Trophoblast cell (in vitro differentiated cells and primary cell): ENCODE measurements around the gene SPACA6.
A peak's percentile ranks its signal among the peaks of the same experiment; 100 is the strongest.

Experiments
- DNase-seq, 2 donors: peaks; one replicate each; pipeline ENCODE4 v3.0.0-alpha.2; 2016
- H2AFZ ChIP-seq: 2 replicates; pipeline ENCODE4 v1.6.1; 2013; ENCODE audit warnings: low read length, moderate library complexity, mild to moderate bottlenecking; ENCODE audit not compliant: insufficient read depth, poor library complexity
- H2AK5ac ChIP-seq: 2 replicates; pipeline ENCODE4 v1.6.1; 2013; ENCODE audit warnings: mild to moderate bottlenecking, low read length
- H2BK120ac ChIP-seq: 2 replicates; pipeline ENCODE4 v1.6.1; 2013; ENCODE audit warnings: low read length, mild to moderate bottlenecking, moderate library complexity; ENCODE audit not compliant: insufficient read depth, poor library complexity
- H2BK12ac ChIP-seq: 2 replicates; pipeline ENCODE4 v1.6.1; 2013; ENCODE audit warnings: mild to moderate bottlenecking, low read length, moderate library complexity
- H2BK5ac ChIP-seq: 2 replicates; pipeline ENCODE4 v1.6.1; 2013; ENCODE audit warnings: low read length, low read depth, moderate library complexity, mild to moderate bottlenecking; ENCODE audit not compliant: poor library complexity
- H3K14ac ChIP-seq: 2 replicates; pipeline ENCODE4 v1.6.1; 2013; ENCODE audit warnings: mild to moderate bottlenecking, low read length
- H3K18ac ChIP-seq: 2 replicates; pipeline ENCODE4 v1.6.1; 2013; ENCODE audit warnings: mild to moderate bottlenecking, low read length
- H3K23ac ChIP-seq: 2 replicates; pipeline ENCODE4 v1.6.1; 2013; ENCODE audit warnings: low read length
- H3K27ac ChIP-seq: 2 replicates; pipeline ENCODE4 v1.5.1; 2013; ENCODE audit warnings: low read depth, mild to moderate bottlenecking, inconsistent platforms, low read length, moderate library complexity
- H3K27me3 ChIP-seq: 2 replicates; pipeline ENCODE4 v1.6.1; 2013; ENCODE audit warnings: inconsistent platforms, mild to moderate bottlenecking, low read length, moderate library complexity; ENCODE audit not compliant: insufficient read depth
- H3K36me3 ChIP-seq, 2 experiments: 1 replicate in 1 of 2; 2 replicates in 1 of 2; pipeline ENCODE4 v1.6.1; 2013; ENCODE audit warnings: low read length in 2 of 2, mild to moderate bottlenecking in 2 of 2, moderate library complexity in 1 of 2; ENCODE audit not compliant: insufficient read depth in 2 of 2, control insufficient read depth in 1 of 2
- H3K4ac ChIP-seq: 2 replicates; pipeline ENCODE4 v1.6.1; 2013; ENCODE audit warnings: low read depth, mild to moderate bottlenecking, low read length, moderate library complexity
- H3K4me1 ChIP-seq, 2 experiments: 1 replicate in 1 of 2; 2 replicates in 1 of 2; pipeline ENCODE4 v1.6.1; 2013; ENCODE audit warnings: low read length in 2 of 2, mild to moderate bottlenecking in 2 of 2, moderate library complexity in 1 of 2; ENCODE audit not compliant: insufficient read depth in 2 of 2, control insufficient read depth in 1 of 2
- H3K4me2 ChIP-seq: 2 replicates; pipeline ENCODE4 v1.6.1; 2013; ENCODE audit warnings: inconsistent platforms, mild to moderate bottlenecking, low read length, moderate library complexity
- H3K4me3 ChIP-seq: 2 replicates; pipeline ENCODE4 v1.5.1; 2013; ENCODE audit warnings: mild to moderate bottlenecking, low read depth, low read length, inconsistent platforms
- H3K79me1 ChIP-seq: one replicate; pipeline ENCODE4 v1.6.1; 2013; ENCODE audit warnings: low read length
- H3K79me2 ChIP-seq: 2 replicates; pipeline ENCODE4 v1.6.1; 2013; ENCODE audit warnings: low read length, mild to moderate bottlenecking; ENCODE audit not compliant: control insufficient read depth, insufficient read depth, poor library complexity
- H3K9ac ChIP-seq: 2 replicates; pipeline ENCODE4 v1.6.1; 2013; ENCODE audit warnings: mild to moderate bottlenecking, low read length
- H3K9me3 ChIP-seq: 2 replicates; pipeline ENCODE4 v1.6.1; 2013; ENCODE audit warnings: low read depth, mild to moderate bottlenecking, control low read depth, inconsistent platforms, low read length; ENCODE audit not compliant: insufficient read depth
- H4K12ac ChIP-seq: 2 replicates; pipeline ENCODE4 v1.6.1; 2013; ENCODE audit warnings: low read depth, mild to moderate bottlenecking, low read length, moderate library complexity
- H4K8ac ChIP-seq: 2 replicates; pipeline ENCODE4 v1.6.1; 2013; ENCODE audit warnings: low read depth, mild to moderate bottlenecking, low read length, moderate library complexity
- H4K91ac ChIP-seq: one replicate; pipeline ENCODE4 v1.6.1; 2013; ENCODE audit warnings: low read depth, mild to moderate bottlenecking, low read length, moderate library complexity
- WGBS: extraction: QIAGEN DNeasy Blood & Tissue Kit; methylation state at CpG from one replicate; pipeline ENCODE4 v1.1.7; 2013; ENCODE audit warnings: missing lambda C conversion rate; ENCODE audit not compliant: insufficient read length, insufficient coverage; ENCODE audit errors: extremely low coverage; 5-methylcytosine and 5-hydroxymethylcytosine counted together

The SPACA6 gene

DNA sequence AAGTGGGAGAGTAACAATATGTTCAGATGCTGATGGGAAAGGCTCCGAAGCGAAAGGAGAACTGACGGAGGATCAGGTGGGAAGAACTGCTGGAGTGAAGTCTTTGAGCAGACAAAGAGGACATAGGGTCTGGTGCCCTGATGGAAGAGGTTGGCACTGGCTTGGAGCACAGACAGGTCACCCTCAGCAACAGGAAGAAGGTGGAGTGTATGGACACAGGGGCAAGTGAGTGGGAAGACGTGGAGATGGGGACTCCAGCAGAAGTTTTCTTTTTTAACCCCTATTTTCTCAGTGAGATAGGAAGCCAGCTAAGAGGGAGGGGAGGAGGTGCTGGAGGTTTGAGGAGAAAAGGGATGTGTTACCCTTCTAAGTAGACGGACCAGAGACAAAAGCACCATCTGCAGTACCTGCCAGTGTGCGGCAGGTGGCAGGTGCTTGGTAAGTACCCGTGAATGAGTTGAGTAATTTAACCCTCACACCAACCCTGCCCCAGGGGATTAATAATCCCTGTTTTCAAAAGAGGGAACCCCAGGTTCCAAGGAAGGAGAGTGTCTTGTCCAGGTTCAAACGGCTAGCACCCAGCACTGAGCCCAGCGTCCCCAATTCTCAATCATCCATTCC is 19.4 kb downstream of the SPACA6 start:
- H3K9me3 ChIP-seq: no peaks in the 10 kb centered on the region
- no peaks in the 10 kb centered on the region for H3K79me2 ChIP-seq
- H3K23ac ChIP-seq: no peak overlapping the region
- WGBS: no CpG with 5 or more reads among the region's 9 CpGs
- H3K4me1 ChIP-seq: no peaks in the 10 kb centered on the region
- no peak overlapping the region for H4K91ac ChIP-seq
- no peak overlapping the region for H2BK5ac ChIP-seq
- DNase-seq: peak; percentile 41 to 69
- no peak overlapping the region for H2AFZ ChIP-seq
- no peak overlapping the region for H3K4me2 ChIP-seq
- no peak overlapping the region for H2BK12ac ChIP-seq
- H2AK5ac ChIP-seq: no peak overlapping the region
- no peak overlapping the region for H4K8ac ChIP-seq
- H3K9ac ChIP-seq: no peak overlapping the region
- no peak overlapping the region for H3K14ac ChIP-seq
- H2BK120ac ChIP-seq: no peak overlapping the region
- no peak overlapping the region for H3K4me3 ChIP-seq
- no peak overlapping the region for H3K27ac ChIP-seq
- H3K18ac ChIP-seq: no peak overlapping the region
- no peak overlapping the region for H4K12ac ChIP-seq
- H3K79me1 ChIP-seq: no peaks in the 10 kb centered on the region
- H3K4ac ChIP-seq: no peak overlapping the region
- H3K27me3 ChIP-seq: no peaks in the 10 kb centered on the region
- peaks cover 4 to 5% of the 10 kb centered on the region in 2 experiments for H3K36me3 ChIP-seq

DNA sequence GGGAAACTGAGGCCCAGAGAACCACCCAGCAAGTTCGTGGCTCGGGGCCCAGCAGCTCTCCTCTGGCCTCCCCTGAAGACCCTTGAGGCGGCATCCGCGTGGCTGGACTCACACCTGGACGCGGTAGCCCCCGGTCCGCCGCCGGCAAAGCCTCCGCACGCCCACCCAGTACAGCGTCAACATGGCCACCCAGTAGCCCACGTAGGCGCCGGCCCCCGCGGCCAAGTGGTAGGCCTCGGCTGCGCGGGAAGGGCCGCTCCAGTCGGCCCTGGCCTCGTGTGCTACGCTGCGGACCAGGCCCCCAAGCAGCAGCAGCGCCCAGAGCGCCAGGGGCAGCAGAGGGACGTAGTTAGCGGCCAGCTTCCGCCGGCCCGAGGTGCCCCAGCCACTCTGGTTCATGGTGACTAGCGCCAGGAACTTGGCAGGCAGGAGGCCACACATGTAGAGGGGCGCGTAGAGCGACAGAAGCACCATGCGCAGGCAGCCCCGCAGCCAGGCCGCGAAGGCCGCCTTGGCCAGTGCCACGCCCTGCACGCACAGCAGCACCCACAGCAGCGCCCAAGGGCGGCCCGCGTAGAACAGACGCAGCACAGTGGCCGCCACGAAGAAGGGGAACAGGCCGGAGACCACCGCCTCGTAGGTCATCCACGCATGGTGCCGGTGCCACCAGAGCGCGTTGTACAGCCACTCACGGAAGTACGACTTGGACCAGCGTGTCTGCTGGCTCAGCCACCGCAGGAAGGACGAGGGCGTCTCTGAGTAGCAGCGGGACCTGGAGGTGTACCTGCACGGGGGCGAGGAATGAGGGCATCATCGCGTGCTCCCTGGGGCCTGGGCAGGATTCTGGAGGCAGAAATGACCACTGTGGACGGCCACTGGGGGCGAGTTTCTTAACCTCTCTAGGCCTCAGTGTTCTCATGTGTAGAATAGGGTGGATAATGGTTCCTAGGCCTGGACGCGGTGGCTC is 20.5 kb downstream of the SPACA6 start:
- Histone ChIP-seq H2BK120ac (no peak overlapping the region), H3K9ac (no peak overlapping the region), H4K8ac (no peak overlapping the region), H2AK5ac (no peak overlapping the region), H2BK12ac (no peak overlapping the region), H3K14ac (no peak overlapping the region), H3K23ac (no peak overlapping the region), H3K27me3 (no peaks in the 10 kb centered on the region), H3K36me3 (no peaks in the 10 kb centered on the region), H3K4me1 (no peaks in the 10 kb centered on the region), H4K91ac (no peak overlapping the region), H3K79me1 (no peaks in the 10 kb centered on the region), H4K12ac (no peak overlapping the region), H3K79me2 (no peaks in the 10 kb centered on the region), H3K27ac (no peak overlapping the region), H3K9me3 (no peaks in the 10 kb centered on the region), H2BK5ac (no peak overlapping the region), H3K18ac (no peak overlapping the region), H3K4me2 (no peak overlapping the region), H2AFZ (no peak overlapping the region), H3K4ac (no peak overlapping the region), H3K4me3 (peak overlapping the region; percentile 14)
- no CpG with 5 or more reads among the region's 74 CpGs for WGBS
- DNase-seq: no peak

DNA sequence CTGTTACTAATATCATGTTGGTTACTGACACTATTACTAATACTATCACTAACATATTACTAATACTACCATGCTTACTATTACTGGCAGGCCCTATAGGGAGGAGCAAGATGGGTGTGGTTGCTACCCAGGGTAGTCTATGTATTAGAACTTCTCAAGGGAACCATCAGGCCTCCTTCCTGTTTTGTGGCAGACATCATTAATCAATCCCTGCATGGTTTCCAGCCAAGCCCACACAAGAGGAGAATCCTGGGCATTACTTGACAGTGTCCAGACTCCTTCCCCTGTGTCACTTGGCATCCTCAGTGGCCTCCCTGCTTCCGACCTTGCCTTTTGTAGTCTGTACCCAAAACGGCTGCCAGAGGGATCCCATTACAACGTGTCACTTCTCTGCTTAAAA is 21.7 kb downstream of the SPACA6 start:
- H4K8ac ChIP-seq: no peak overlapping the region
- H2AK5ac ChIP-seq: no peak overlapping the region
- no peak overlapping the region for H3K23ac ChIP-seq
- H3K4me1 ChIP-seq: peaks cover 7% of the 10 kb centered on the region in 2 experiments
- H2BK12ac ChIP-seq: no peak overlapping the region
- H3K9me3 ChIP-seq: peaks cover 4% of the 10 kb centered on the region
- no peak overlapping the region for H4K12ac ChIP-seq
- no peak overlapping the region for H3K27ac ChIP-seq
- H2AFZ ChIP-seq: no peak overlapping the region
- no peaks in the 10 kb centered on the region for H3K79me1 ChIP-seq
- no peak overlapping the region for H3K4me3 ChIP-seq
- no peak overlapping the region for H3K9ac ChIP-seq
- H3K79me2 ChIP-seq: no peaks in the 10 kb centered on the region
- no CpG with 5 or more reads among the region's 3 CpGs for WGBS
- no peak overlapping the region for H3K4ac ChIP-seq
- H3K14ac ChIP-seq: no peak overlapping the region
- H3K4me2 ChIP-seq: no peak overlapping the region
- H3K27me3 ChIP-seq: peaks cover 10% of the 10 kb centered on the region
- H3K18ac ChIP-seq: no peak overlapping the region
- H3K36me3 ChIP-seq: no peaks in the 10 kb centered on the region
- no peak overlapping the region for H2BK120ac ChIP-seq
- H4K91ac ChIP-seq: no peak overlapping the region
- H2BK5ac ChIP-seq: no peak overlapping the region
- DNase-seq: no peak

DNA sequence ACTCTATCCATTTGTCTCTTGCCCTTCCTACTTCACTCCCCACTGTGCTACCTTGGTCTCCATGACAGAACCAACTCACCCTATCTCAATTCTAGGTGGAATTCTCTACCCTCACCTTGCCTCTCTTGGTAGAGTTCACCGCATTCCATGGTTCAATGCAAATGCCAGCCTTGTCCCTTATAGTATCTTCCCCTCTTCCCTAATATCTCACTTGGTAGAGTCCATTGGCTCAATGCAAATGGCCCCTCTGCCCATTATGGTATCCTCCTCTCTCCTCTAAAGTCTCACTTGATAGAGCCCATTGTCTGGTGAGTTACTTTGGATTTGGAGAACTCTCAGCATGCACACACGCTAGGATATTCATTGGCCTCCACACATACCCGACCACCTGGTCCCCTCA is 22.7 kb downstream of the SPACA6 start:
- Histone ChIP-seq H3K14ac (no peak overlapping the region), H3K36me3 (no peaks in the 10 kb centered on the region), H3K79me1 (no peaks in the 10 kb centered on the region), H4K8ac (no peak overlapping the region), H3K18ac (no peak overlapping the region), H3K9ac (no peak overlapping the region), H3K27ac (no peak overlapping the region), H2BK12ac (no peak overlapping the region), H3K23ac (no peak overlapping the region), H2AK5ac (no peak overlapping the region), H3K4me2 (no peak overlapping the region), H3K9me3 (peaks cover 4% of the 10 kb centered on the region), H3K4ac (no peak overlapping the region), H4K12ac (no peak overlapping the region), H3K79me2 (no peaks in the 10 kb centered on the region), H2BK120ac (no peak overlapping the region), H3K27me3 (peaks cover 11% of the 10 kb centered on the region), H3K4me1 (peaks cover 7% of the 10 kb centered on the region in 2 experiments), H3K4me3 (no peak overlapping the region), H2AFZ (no peak overlapping the region), H2BK5ac (no peak overlapping the region), H4K91ac (no peak overlapping the region)
- no peak for DNase-seq
- no CpG with 5 or more reads among the region's 3 CpGs for WGBS
